ENCODE data around the gene COBL. TPM values are rescaled to one million over a fixed set of nuclear protein-coding genes. Genes with fewer than 3 reads are reported as not detected.

Gene COBL
- total RNA-seq, 1 experiment from 2014 or later, result 52.3 TPM

GRCh38 chr7:51351661-51352060 lies 35.1 kb upstream of the COBL start:
- no peak overlapping the region for H3K4ac ChIP-seq (ENCODE audit: low read depth, low read length)

More at GRCh38 chr7:51351661-51352060, 35.1 kb upstream of the COBL start:
- H3K79me2 ChIP-seq (ENCODE audit: insufficient read depth, low read length), result no peaks in the 10 kb centered on the region
- H3K4me1 Mint-ChIP-seq, result peaks cover 10 to 20% of the 10 kb centered on the region in 2 experiments
- H3K27ac ChIP-seq (ENCODE audit: insufficient read length, low read depth, low read length), result no peak overlapping the region
- no peak overlapping the region for H2AFZ ChIP-seq (ENCODE audit: low read length)
- H2BK120ac ChIP-seq (ENCODE audit: low read depth, low read length, poor library complexity, severe bottlenecking), result no peak overlapping the region
- H3K56ac ChIP-seq (ENCODE audit: insufficient read length, low read depth, low read length), result no peak overlapping the region
- H2BK5ac ChIP-seq (ENCODE audit: insufficient read length, low read length), result no peak overlapping the region
- no peak overlapping the region for H3K9ac ChIP-seq (ENCODE audit: extremely low read depth, insufficient read length, low read length)
- no peak overlapping the region for H2BK20ac ChIP-seq (ENCODE audit: low read depth, low read length, poor library complexity, severe bottlenecking)
- H3K79me1 ChIP-seq (ENCODE audit: insufficient read depth, low read depth, low read length, poor library complexity, severe bottlenecking), result no peaks in the 10 kb centered on the region
- H3K23ac ChIP-seq (ENCODE audit: insufficient read length, low read depth, low read length), result no peak overlapping the region
- no peak overlapping the region for H3K4me2 ChIP-seq (ENCODE audit: insufficient read depth, insufficient read length, low read length)
- H3K18ac ChIP-seq (ENCODE audit: insufficient read length, low read depth, low read length), result no peak overlapping the region
- no peak overlapping the region for H3K4me3 Mint-ChIP-seq
- H2BK15ac ChIP-seq (ENCODE audit: low read depth, low read length), result no peak overlapping the region
- H3K27me3 Mint-ChIP-seq (ENCODE audit: low read depth), result no peaks in the 10 kb centered on the region
- no peak overlapping the region for H3K14ac ChIP-seq (ENCODE audit: insufficient read depth, low read length)
- H4K5ac ChIP-seq (ENCODE audit: insufficient read length, low read depth, low read length), result no peak overlapping the region
- TF ChIP-seq CTCF (conservative IDR thresholded peaks at IDR 0.05), result no peak
- H4K20me1 ChIP-seq (ENCODE audit: control insufficient read depth, insufficient read depth, insufficient read length), result no peaks in the 10 kb centered on the region
- H3K9me3 Mint-ChIP-seq, result peaks cover 4 to 6% of the 10 kb centered on the region in 2 experiments; a peak in 2 of 5 replicates
- H3K4me1 ChIP-seq (ENCODE audit: insufficient read depth, low read length), result peaks cover 6% of the 10 kb centered on the region; the same call in 1 of the 2 replicates
- H2BK12ac ChIP-seq (ENCODE audit: insufficient read length, low read depth, low read length), result no peak overlapping the region
- H2AK5ac ChIP-seq (ENCODE audit: insufficient read length, low read length), result no peak overlapping the region
- H3K36me3 Mint-ChIP-seq (ENCODE audit: insufficient read depth in 1 of 3, low read depth in 3 of 3), result no peaks in the 10 kb centered on the region; a peak in 1 of 7 replicates
- H4K91ac ChIP-seq (ENCODE audit: insufficient read length, low read depth, low read length), result no peak overlapping the region
- no peak overlapping the region for H3K27ac Mint-ChIP-seq
- WGBS (ENCODE audit: extremely low coverage, insufficient read length, low lambda C conversion rate), result no CpG with 5 or more reads among the region's 5 CpGs
- H3K23me2 ChIP-seq (ENCODE audit: insufficient read length, low read depth, low read length, poor library complexity, severe bottlenecking), result no peaks in the 10 kb centered on the region
- no peaks in the 10 kb centered on the region for H3K9me3 ChIP-seq (ENCODE audit: control insufficient read depth, low read depth, low read length)
- no peak overlapping the region for H4K8ac ChIP-seq (replicated peaks; ENCODE audit: insufficient read length, low read depth, low read length)
- no peak for DNase-seq
- H3T11ph ChIP-seq (ENCODE audit: low read length), result no peak overlapping the region
- no peaks in the 10 kb centered on the region for H3K27me3 ChIP-seq (ENCODE audit: insufficient read depth, low read length)

All from H9 (cell line).